H9 (cell line): ENCODE results near the gene RAB17. TPM values are rescaled to one million over a fixed set of nuclear protein-coding genes. Genes with fewer than 3 reads are reported as not detected.

Experiments used
- DNase-seq: peaks from one replicate; pipeline ENCODE4 v3.0.0-alpha.2; 2017
- H2AFZ ChIP-seq: one replicate; pipeline ENCODE4 v1.6.1; 2013; ENCODE audit warnings: mild to moderate bottlenecking, low read length, control low read depth, moderate library complexity
- H2AK5ac ChIP-seq: 2 replicates; pipeline ENCODE4 v1.6.1; 2013; ENCODE audit warnings: low read length, control low read depth, mixed read lengths; ENCODE audit not compliant: insufficient read length
- H2BK120ac ChIP-seq: one replicate; pipeline ENCODE4 v1.6.1; 2013; ENCODE audit warnings: low read depth, mild to moderate bottlenecking, low read length, control low read depth, inconsistent platforms; ENCODE audit not compliant: poor library complexity, severe bottlenecking
- H2BK12ac ChIP-seq: 2 replicates; pipeline ENCODE4 v1.6.1; 2013; ENCODE audit warnings: low read length, control low read depth, mixed read lengths, low read depth; ENCODE audit not compliant: insufficient read length
- H2BK15ac ChIP-seq: 2 replicates; pipeline ENCODE4 v1.6.1; 2013; ENCODE audit warnings: low read depth, low read length, control low read depth
- H2BK20ac ChIP-seq: one replicate; pipeline ENCODE4 v1.6.1; 2013; ENCODE audit warnings: low read depth, mild to moderate bottlenecking, low read length, control low read depth, inconsistent platforms; ENCODE audit not compliant: poor library complexity, severe bottlenecking
- H2BK5ac ChIP-seq: 2 replicates; pipeline ENCODE4 v1.6.1; 2013; ENCODE audit warnings: low read length, control low read depth, mixed read lengths; ENCODE audit not compliant: insufficient read length
- H3K14ac ChIP-seq: 2 replicates; pipeline ENCODE4 v1.6.1; 2013; ENCODE audit warnings: low read length, control low read depth; ENCODE audit not compliant: insufficient read depth
- H3K18ac ChIP-seq: 2 replicates; pipeline ENCODE4 v1.6.1; 2013; ENCODE audit warnings: low read depth, mild to moderate bottlenecking, mixed read lengths, low read length, control low read depth; ENCODE audit not compliant: insufficient read length
- H3K23ac ChIP-seq: 2 replicates; pipeline ENCODE4 v1.6.1; 2013; ENCODE audit warnings: low read length, control low read depth, mixed read lengths, low read depth; ENCODE audit not compliant: insufficient read length
- H3K23me2 ChIP-seq: 2 replicates; pipeline ENCODE4 v1.6.1; 2013; ENCODE audit warnings: low read depth, mild to moderate bottlenecking, mixed read lengths, low read length, control low read depth; ENCODE audit not compliant: insufficient read length, poor library complexity, severe bottlenecking
- H3K27ac ChIP-seq: 2 replicates; pipeline ENCODE4 v1.5.1; 2013; ENCODE audit warnings: low read length, control low read depth, mixed read lengths, low read depth; ENCODE audit not compliant: insufficient read length
- H3K27me3 ChIP-seq: 2 replicates; pipeline ENCODE4 v1.6.1; 2013; ENCODE audit warnings: low read length, control low read depth, inconsistent platforms; ENCODE audit not compliant: insufficient read depth
- H3K4ac ChIP-seq: 2 replicates; pipeline ENCODE4 v1.6.1; 2013; ENCODE audit warnings: low read depth, mild to moderate bottlenecking, control low read depth, inconsistent platforms, low read length, moderate library complexity
- H3K4me1 ChIP-seq: 2 replicates; pipeline ENCODE4 v1.6.1; 2013; ENCODE audit warnings: low read length, control low read depth, inconsistent platforms; ENCODE audit not compliant: insufficient read depth
- H3K4me2 ChIP-seq: 2 replicates; pipeline ENCODE4 v1.6.1; 2013; ENCODE audit warnings: low read length, control low read depth, mixed read lengths; ENCODE audit not compliant: insufficient read length, insufficient read depth
- H3K56ac ChIP-seq: 2 replicates; pipeline ENCODE4 v1.6.1; 2013; ENCODE audit warnings: low read depth, mild to moderate bottlenecking, mixed read lengths, low read length, control low read depth; ENCODE audit not compliant: insufficient read length
- H3K79me1 ChIP-seq: 2 replicates; pipeline ENCODE4 v1.6.1; 2013; ENCODE audit warnings: low read depth, mild to moderate bottlenecking, moderate library complexity, low read length, control low read depth, inconsistent platforms; ENCODE audit not compliant: insufficient read depth, poor library complexity, severe bottlenecking
- H3K79me2 ChIP-seq: 2 replicates; pipeline ENCODE4 v1.6.1; 2013; ENCODE audit warnings: low read length, control low read depth, inconsistent platforms; ENCODE audit not compliant: insufficient read depth
- H3K9ac ChIP-seq: 2 replicates; pipeline ENCODE4 v1.6.1; 2013; ENCODE audit warnings: low read length, control low read depth, mixed read lengths; ENCODE audit not compliant: insufficient read length; ENCODE audit errors: extremely low read depth
- H3K9me3 ChIP-seq: one replicate; pipeline ENCODE4 v1.6.1; 2013; ENCODE audit warnings: low read depth, low read length, inconsistent platforms; ENCODE audit not compliant: control insufficient read depth
- H3T11ph ChIP-seq: one replicate; pipeline ENCODE4 v1.6.1; 2013; ENCODE audit warnings: mild to moderate bottlenecking, low read length, control low read depth, inconsistent platforms
- H4K20me1 ChIP-seq: one replicate; pipeline ENCODE4 v1.6.1; 2013; ENCODE audit not compliant: control insufficient read depth, insufficient read length, insufficient read depth
- H4K5ac ChIP-seq: 2 replicates; pipeline ENCODE4 v1.6.1; 2013; ENCODE audit warnings: low read depth, mild to moderate bottlenecking, mixed read lengths, low read length, control low read depth; ENCODE audit not compliant: insufficient read length
- H4K8ac ChIP-seq: replicated peaks from 2 replicates; pipeline ENCODE4 v1.6.1; 2013; ENCODE audit warnings: low read length, control low read depth, mixed read lengths, low read depth; ENCODE audit not compliant: insufficient read length
- H4K91ac ChIP-seq: 2 replicates; pipeline ENCODE4 v1.6.1; 2013; ENCODE audit warnings: low read depth, mild to moderate bottlenecking, moderate library complexity, mixed read lengths, low read length, control low read depth; ENCODE audit not compliant: insufficient read length
- H3K27ac Mint-ChIP-seq, 3 experiments: 2 replicates in 2 of 3; 3 replicates in 1 of 3; pipeline ENCODE4 v1.8.0; 2020 to 2021; ENCODE audit warnings: mixed read lengths in 3 of 3, mild to moderate bottlenecking in 1 of 3, moderate library complexity in 1 of 3
- H3K27me3 Mint-ChIP-seq: 2 replicates; pipeline ENCODE4 v1.8.0; 2021; ENCODE audit warnings: low read depth, mild to moderate bottlenecking, moderate library complexity, mixed read lengths
- H3K36me3 Mint-ChIP-seq, 3 experiments: 2 replicates in 2 of 3; 3 replicates in 1 of 3; pipeline ENCODE4 v1.8.0; 2020 to 2021; ENCODE audit warnings: low read depth in 3 of 3, mixed read lengths in 3 of 3; ENCODE audit not compliant: insufficient read depth in 1 of 3
- H3K4me1 Mint-ChIP-seq, 2 experiments: 2 replicates each; pipeline ENCODE4 v1.8.0; 2020; ENCODE audit warnings: mixed read lengths in 2 of 2
- H3K4me3 Mint-ChIP-seq, 2 experiments: 2 replicates in 1 of 2; 3 replicates in 1 of 2; pipeline ENCODE4 v1.8.0; 2020 to 2021; ENCODE audit warnings: mild to moderate bottlenecking in 2 of 2, mixed read lengths in 2 of 2, moderate library complexity in 1 of 2
- H3K9me3 Mint-ChIP-seq, 2 experiments: 2 replicates in 1 of 2; 3 replicates in 1 of 2; pipeline ENCODE4 v1.8.0; 2020; ENCODE audit warnings: mild to moderate bottlenecking in 2 of 2, mixed read lengths in 2 of 2, moderate library complexity in 1 of 2
- CTCF ChIP-seq: fragments of 200-600 bp; sonication (generic); conservative IDR thresholded peaks from 3 replicates; pipeline ENCODE4 v1.8.0; 2021; ENCODE audit warnings: antibody characterized with exemption, mild to moderate bottlenecking
- WGBS: extraction: QIAGEN DNeasy Blood & Tissue Kit; methylation state at CpG from one replicate; pipeline ENCODE4 v1.1.7; 2013; ENCODE audit warnings: missing lambda C conversion rate, low lambda C conversion rate, mixed read lengths; ENCODE audit not compliant: insufficient read length; ENCODE audit errors: extremely low coverage; 5-methylcytosine and 5-hydroxymethylcytosine counted together
- total RNA-seq: library from RNA; stranded (reverse); gene quantifications from 2 replicates; pipeline ENCODE4 v1.2.1, GENCODE V29; 2021

Gene RAB17
- total RNA-seq, 1 experiment from 2014 or later = 31.9 TPM

DNA sequence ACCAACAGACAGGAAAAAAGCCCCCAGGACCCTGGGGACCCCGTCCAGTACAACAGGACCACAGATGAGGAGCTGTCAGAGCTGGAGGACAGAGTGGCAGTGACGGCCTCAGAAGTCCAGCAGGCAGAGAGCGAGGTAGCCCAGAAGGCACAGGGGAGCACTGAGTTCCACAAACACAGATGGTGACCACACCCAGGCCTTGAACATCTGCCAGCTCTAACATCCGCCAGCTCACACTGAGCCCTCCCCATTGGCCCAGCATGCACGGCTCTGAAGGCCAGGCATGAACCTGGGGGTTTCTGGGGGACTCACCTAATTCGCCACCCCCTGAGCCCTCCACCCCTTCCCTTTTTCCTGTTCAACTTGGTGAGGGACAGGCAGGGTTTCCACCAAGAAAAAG, 49.7 kb downstream of the RAB17 start:
- H3K23me2 ChIP-seq = no peaks in the 10 kb centered on the region
- no peak overlapping the region for H4K91ac ChIP-seq
- H3K27me3 Mint-ChIP-seq = no peaks in the 10 kb centered on the region; the same call in none of the 2 replicates
- peaks cover 0 to 3% of the 10 kb centered on the region in 2 experiments; a peak in 2 of 5 replicates for H3K9me3 Mint-ChIP-seq
- H3K4me1 Mint-ChIP-seq = peaks cover 3 to 6% of the 10 kb centered on the region in 2 experiments; a peak in 1 of 4 replicates
- no peak overlapping the region; the same call in 1 of the 2 replicates for H3K14ac ChIP-seq
- no CpG with 5 or more reads among the region's 6 CpGs for WGBS
- H2AFZ ChIP-seq = no peak overlapping the region
- no peak overlapping the region for H3T11ph ChIP-seq
- H3K4me1 ChIP-seq = no peaks in the 10 kb centered on the region; the same call in 1 of the 2 replicates
- no peaks in the 10 kb centered on the region; a peak in 1 of 7 replicates for H3K36me3 Mint-ChIP-seq
- H3K56ac ChIP-seq = no peak overlapping the region
- no peak overlapping the region for H2AK5ac ChIP-seq
- H2BK15ac ChIP-seq = no peak overlapping the region
- no peak for DNase-seq
- TF ChIP-seq CTCF = no peak
- no peaks in the 10 kb centered on the region for H4K20me1 ChIP-seq
- no peaks in the 10 kb centered on the region for H3K27me3 ChIP-seq
- no peaks in the 10 kb centered on the region for H3K9me3 ChIP-seq
- H3K79me2 ChIP-seq = no peaks in the 10 kb centered on the region
- no peak overlapping the region for H3K4me3 Mint-ChIP-seq
- H2BK120ac ChIP-seq = no peak overlapping the region
- H3K27ac ChIP-seq = no peak overlapping the region
- H2BK20ac ChIP-seq = no peak overlapping the region
- H3K23ac ChIP-seq = no peak overlapping the region
- no peak overlapping the region for H3K9ac ChIP-seq
- H3K27ac Mint-ChIP-seq = no peak overlapping the region; a peak in 1 of 7 replicates
- no peak overlapping the region for H2BK5ac ChIP-seq
- H2BK12ac ChIP-seq = no peak overlapping the region
- no peak overlapping the region for H3K18ac ChIP-seq
- no peaks in the 10 kb centered on the region for H3K79me1 ChIP-seq
- no peak overlapping the region for H3K4ac ChIP-seq
- H4K8ac ChIP-seq = no peak overlapping the region
- no peak overlapping the region for H3K4me2 ChIP-seq
- H4K5ac ChIP-seq = no peak overlapping the region
